GM19099 (cell line): ENCODE data around the gene SERPINE1.

Experiments
- POLR2A ChIP-seq: IDR thresholded peaks from 3 replicates; pipeline ENCODE4 v1.6.1; 2011; ENCODE audit warnings: low read depth; ENCODE audit not compliant: insufficient read length; ENCODE audit errors: extremely low read depth

The SERPINE1 gene

GRCh38 chr7:101115215-101115614, 11.7 kb upstream of the SERPINE1 start:
- no peak for TF ChIP-seq POLR2A

GRCh38 chr7:101116898-101117297, 10.0 kb upstream of the SERPINE1 start:
- TF ChIP-seq POLR2A = no peak

GRCh38 chr7:101118856-101119255, 8.0 kb upstream of the SERPINE1 start:
- TF ChIP-seq POLR2A = no peak

- no peak for TF ChIP-seq POLR2A
Observed at GRCh38 chr7:101119876-101120275, 7.0 kb upstream of the SERPINE1 start.

- no peak for TF ChIP-seq POLR2A
Observed at GRCh38 chr7:101120315-101120714, 6.6 kb upstream of the SERPINE1 start.

- no peak for TF ChIP-seq POLR2A
Observed at GRCh38 chr7:101121991-101122932, 4.6 kb upstream of the SERPINE1 start.

- TF ChIP-seq POLR2A = no peak
Observed at GRCh38 chr7:101122933-101123702, 3.8 kb upstream of the SERPINE1 start.

GRCh38 chr7:101123703-101124068, 3.2 kb upstream of the SERPINE1 start:
- no peak for TF ChIP-seq POLR2A

- no peak for TF ChIP-seq POLR2A
Observed at GRCh38 chr7:101124376-101125056, 2.4 kb upstream of the SERPINE1 start.

- TF ChIP-seq POLR2A = no peak
Observed at GRCh38 chr7:101125989-101126650, 784 bp upstream of the SERPINE1 start.

- no peak for TF ChIP-seq POLR2A
Observed at GRCh38 chr7:101127460-101128039, 646 bp downstream of the SERPINE1 start.

- TF ChIP-seq POLR2A = no peak
Observed at GRCh38 chr7:101128040-101128834, 1.3 kb downstream of the SERPINE1 start.

- TF ChIP-seq POLR2A = no peak
Observed at GRCh38 chr7:101129603-101130117, 2.8 kb downstream of the SERPINE1 start.

- TF ChIP-seq POLR2A = no peak
Observed at GRCh38 chr7:101133621-101134398, 6.9 kb downstream of the SERPINE1 start.
